Uterus (tissue), 2 donors: Measurements from ENCODE around the gene CEP55.

Experiments used
- CTCF ChIP-seq, 4 experiments: fragments of 200-600 bp in 2 of 4; fragments of 450-650 bp in 2 of 4; sonication (generic) in 2 of 4; IDR thresholded peaks; one replicate each; pipeline ENCODE4 v1.5.1; 2016 to 2019; ENCODE audit warnings: antibody characterized with exemption in 4 of 4, mild to moderate bottlenecking in 2 of 4, moderate library complexity in 1 of 4
- POLR2A ChIP-seq, 2 donors: fragments of 450-650 bp; IDR thresholded peaks; one replicate each; pipeline ENCODE4 v1.6.1; 2016; ENCODE audit warnings: antibody characterized with exemption in 2 of 2, mild to moderate bottlenecking in 1 of 2, moderate library complexity in 1 of 2

DNA sequence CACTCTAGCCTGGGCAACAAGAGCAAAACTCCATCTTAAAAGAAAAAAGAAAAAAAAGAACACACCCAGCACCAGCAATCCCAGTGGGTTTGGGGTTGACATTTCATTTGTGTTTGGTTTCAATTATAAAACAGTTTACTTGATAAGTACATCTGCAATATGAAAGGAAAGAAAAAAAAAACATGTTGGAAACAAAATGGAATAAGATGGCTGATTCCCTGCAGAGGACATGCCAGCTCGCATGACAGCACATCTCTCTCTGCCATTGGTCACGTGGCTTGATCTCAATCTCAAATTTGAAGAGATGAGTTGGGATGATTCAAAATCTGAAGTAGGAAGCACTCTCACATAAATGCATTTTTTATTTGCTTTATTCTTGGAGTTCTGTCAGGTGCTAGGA, 42.3 kb upstream of the CEP55 start:
- TF ChIP-seq CTCF (IDR thresholded peaks at IDR 0.05) (no peak), POLR2A (IDR thresholded peaks at IDR 0.05) (no peak)
